HepG2 (cell line): ENCODE results near the gene ANKRD11.

Experiments used
- ATF3 ChIP-seq: sonication (generic); formaldehyde crosslinking; IDR thresholded peaks from 2 replicates; pipeline ENCODE4 v1.4.0; 2020; ENCODE audit warnings: missing genetic modification reagents
- CTCF ChIP-seq: sonication (generic); formaldehyde crosslinking; IDR thresholded peaks from 2 replicates; pipeline ENCODE4 v1.5.0; 2020; ENCODE audit warnings: mild to moderate bottlenecking, missing genetic modification reagents, moderate library complexity
- MLLT10 ChIP-seq: sonication (generic); formaldehyde crosslinking; IDR thresholded peaks from 2 replicates; pipeline ENCODE4 v1.4.0; 2020; ENCODE audit warnings: missing genetic modification reagents
- YY1 ChIP-seq: IDR thresholded peaks from 2 replicates; pipeline ENCODE4 v1.6.1; 2011; ENCODE audit warnings: low read length, low read depth, moderate library complexity, mild to moderate bottlenecking; ENCODE audit not compliant: insufficient read depth, insufficient replicate concordance

GRCh38 chr16:89273741-89274472, 216.5 kb downstream of the ANKRD11 start:
- no peak for TF ChIP-seq ATF3 (CRISPR knock-in tag)
- no peak for TF ChIP-seq MLLT10 (CRISPR knock-in tag)
- no peak for TF ChIP-seq YY1
- TF ChIP-seq CTCF (CRISPR knock-in tag): no peak
